Cardiac fibroblast (primary cell): ENCODE results near the gene DNAH3.

Experiments used
- DNase-seq, 2 donors: peaks; one replicate each; pipeline versions ENCODE4 v3.0.0 to v3.0.0-alpha.2; 2010; ENCODE audit warnings: low read depth in 2 of 2
- H3K4me3 ChIP-seq, 2 donors: replicated peaks in 1 of 2; 1 replicate in 1 of 2; 2 replicates in 1 of 2; pipeline ENCODE4 v1.5.1; 2011; ENCODE audit warnings: low read depth in 2 of 2, low read length in 2 of 2, mild to moderate bottlenecking in 2 of 2, moderate library complexity in 1 of 2
- TF ChIP-seq, protein P1 (sequence below): IDR thresholded peaks from one replicate; pipeline ENCODE4 v1.5.1; 2011; ENCODE audit warnings: low read depth, mild to moderate bottlenecking, low read length, inconsistent platforms

Gene DNAH3

DNA sequence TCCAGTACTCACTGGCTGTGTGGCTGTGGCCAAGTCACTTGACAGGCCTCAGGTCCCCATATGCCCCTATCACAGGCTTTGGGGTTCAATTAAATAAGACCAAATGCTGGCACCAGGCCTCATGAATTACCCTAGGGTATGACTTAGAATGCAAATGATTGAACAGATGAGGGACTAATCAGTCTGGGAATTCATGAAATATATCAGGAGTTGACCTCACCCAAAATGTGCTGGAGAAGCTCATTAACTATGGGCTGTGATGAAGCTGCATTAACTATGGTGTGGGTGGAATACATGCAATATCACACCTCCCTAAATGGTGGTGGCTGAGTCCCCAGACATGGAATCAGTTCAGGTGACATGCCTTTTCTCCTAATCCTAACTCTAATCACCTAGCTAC, 72.1 kb downstream of the DNAH3 start:
- no peak for DNase-seq
- TF ChIP-seq, protein P1, sequence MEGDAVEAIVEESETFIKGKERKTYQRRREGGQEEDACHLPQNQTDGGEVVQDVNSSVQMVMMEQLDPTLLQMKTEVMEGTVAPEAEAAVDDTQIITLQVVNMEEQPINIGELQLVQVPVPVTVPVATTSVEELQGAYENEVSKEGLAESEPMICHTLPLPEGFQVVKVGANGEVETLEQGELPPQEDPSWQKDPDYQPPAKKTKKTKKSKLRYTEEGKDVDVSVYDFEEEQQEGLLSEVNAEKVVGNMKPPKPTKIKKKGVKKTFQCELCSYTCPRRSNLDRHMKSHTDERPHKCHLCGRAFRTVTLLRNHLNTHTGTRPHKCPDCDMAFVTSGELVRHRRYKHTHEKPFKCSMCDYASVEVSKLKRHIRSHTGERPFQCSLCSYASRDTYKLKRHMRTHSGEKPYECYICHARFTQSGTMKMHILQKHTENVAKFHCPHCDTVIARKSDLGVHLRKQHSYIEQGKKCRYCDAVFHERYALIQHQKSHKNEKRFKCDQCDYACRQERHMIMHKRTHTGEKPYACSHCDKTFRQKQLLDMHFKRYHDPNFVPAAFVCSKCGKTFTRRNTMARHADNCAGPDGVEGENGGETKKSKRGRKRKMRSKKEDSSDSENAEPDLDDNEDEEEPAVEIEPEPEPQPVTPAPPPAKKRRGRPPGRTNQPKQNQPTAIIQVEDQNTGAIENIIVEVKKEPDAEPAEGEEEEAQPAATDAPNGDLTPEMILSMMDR: no peak

DNA sequence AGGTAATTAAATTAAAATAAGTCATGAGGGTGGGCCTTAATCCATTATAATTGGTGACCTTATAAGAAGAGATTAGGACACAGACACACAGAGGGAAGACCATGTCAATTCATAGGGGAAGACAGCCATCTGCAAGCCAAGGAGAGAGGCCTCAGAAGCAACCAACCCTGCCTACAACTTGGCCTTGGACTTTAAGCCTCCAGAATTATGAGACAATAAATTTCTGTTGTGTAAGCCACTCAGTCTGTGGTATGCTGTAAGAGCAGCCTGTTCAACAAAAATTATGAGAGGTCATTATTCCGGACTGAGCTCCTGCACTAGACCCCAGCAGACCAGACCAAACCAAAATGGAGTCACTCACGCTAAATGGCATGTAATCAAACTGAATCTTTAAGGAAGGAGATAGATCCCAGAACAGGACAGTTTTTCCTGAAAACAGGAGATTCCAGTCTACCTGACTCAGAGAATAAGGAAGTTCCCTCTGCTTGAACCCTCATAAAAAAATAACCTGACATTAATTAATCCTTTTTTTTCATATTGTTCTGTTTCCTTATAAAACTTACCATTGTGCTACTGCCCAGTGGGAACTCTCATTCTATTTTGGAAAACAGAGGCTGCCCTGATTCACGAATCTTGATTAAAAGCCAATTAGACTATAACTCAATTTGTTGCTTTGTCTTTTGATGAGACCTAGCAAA, 74.3 kb downstream of the DNAH3 start:
- no peak for DNase-seq
- TF ChIP-seq, protein P1: no peak

More for the DNA sequence above, 72.1 kb downstream of the DNAH3 start:
- no peak overlapping the region for H3K4me3 ChIP-seq

DNA sequence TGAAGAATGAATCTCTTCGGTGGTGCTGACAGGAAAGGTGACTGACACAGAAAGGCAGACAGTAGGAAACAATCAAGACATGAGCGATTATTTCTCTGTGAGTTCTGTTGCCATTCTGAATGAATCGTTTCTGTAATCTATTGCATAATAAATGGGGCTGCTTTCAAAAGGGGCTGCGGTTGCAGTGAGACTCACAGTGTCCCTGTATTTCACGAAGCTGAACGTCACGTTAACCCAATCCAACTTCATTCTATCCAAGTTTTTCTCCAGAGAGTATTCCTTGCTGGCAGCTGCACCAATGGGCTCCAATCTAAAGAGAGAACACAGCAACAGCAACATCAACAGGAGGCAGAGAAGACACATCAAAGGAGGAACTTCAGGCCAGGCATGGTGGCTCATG, 75.4 kb downstream of the DNAH3 start:
- H3K4me3 ChIP-seq: no peak overlapping the region
- TF ChIP-seq, protein P1: no peak
- DNase-seq: peak in 1 of 2 donors; percentile 33

More for the DNA sequence above, 74.3 kb downstream of the DNAH3 start:
- H3K4me3 ChIP-seq: no peak overlapping the region

DNA sequence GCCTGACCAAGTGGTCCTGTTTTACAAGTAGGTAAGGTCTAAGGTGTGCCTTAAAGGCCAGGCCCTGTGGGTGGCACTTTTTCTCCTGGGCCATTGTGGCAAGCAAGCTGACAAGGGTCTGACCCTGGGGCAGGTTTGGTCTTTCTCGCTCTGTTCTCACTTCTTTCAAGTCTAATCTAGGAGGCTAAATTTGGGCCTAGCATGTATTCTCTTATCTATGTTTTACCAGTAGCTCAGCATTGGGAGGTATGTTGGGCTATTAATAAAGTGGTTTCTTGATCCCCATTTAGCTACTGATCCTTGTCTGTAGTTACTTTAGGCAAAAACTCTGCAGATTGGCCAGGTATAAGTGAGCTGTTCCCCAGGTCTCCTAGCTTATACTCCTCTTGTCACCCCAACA, 77.7 kb downstream of the DNAH3 start:
- TF ChIP-seq, protein P1: no peak
- no peak for DNase-seq
- no peak overlapping the region for H3K4me3 ChIP-seq

DNA sequence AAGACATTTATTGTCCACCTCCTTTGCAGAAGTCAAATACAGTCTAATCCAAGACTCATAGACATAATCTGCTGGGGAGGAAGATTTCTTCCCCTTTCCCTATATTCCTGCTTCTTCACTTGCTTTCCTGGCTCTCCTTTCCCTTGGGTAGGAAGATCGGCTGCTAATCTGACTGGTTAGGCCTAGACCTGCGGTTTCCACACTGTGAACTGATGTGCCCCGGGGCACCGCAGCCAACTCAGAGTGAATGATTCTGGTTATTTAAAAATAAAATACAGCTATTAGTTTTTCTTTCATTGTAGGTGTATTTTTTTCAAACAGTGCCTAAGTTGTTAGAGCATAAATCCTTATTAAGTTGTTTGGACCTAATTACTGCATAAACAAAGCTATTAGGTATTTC, 78.9 kb downstream of the DNAH3 start:
- TF ChIP-seq, protein P1: no peak
- H3K4me3 ChIP-seq: no peak overlapping the region
- DNase-seq: no peak

DNA sequence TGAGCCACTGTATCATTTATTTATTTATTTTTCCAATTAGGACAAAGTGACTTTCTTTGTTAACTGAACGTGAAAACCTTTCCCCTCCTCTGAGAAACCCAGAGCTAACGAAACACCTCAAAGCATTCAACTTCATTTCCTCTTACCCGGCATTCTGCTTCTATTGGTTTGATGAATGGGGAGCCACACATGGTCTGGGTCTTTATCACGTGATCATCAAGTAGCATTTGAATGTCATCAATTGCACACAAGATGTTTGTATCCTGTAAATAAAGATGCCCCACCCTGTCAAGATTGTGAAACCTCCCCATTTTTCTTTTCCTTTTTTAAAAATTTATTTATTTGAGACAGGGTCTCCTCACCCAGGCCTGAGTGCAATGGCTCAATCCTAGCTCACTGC, 80.1 kb downstream of the DNAH3 start:
- TF ChIP-seq, protein P1: no peak
- no peak for DNase-seq

DNA sequence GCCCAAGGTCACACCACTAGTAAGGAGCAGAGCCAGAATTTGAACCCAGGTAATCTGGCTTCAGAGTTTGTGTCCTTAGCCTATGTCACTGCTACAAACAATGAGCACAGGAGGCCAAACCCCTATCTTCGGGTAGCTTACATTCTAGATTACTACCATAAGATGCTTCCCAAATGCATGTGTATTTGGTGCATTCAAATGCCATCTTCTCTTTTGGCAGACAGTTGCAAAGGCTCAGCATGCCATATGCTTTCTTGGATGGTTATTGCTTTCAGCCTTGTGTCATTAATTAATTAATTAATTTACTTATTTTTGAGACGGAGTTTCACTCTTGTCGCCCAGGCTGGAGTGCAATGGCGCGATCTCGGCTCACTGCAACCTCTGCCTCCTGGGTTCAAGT, 80.7 kb downstream of the DNAH3 start:
- H3K4me3 ChIP-seq: no peak overlapping the region
- TF ChIP-seq, protein P1: no peak
- no peak for DNase-seq

More for the DNA sequence above, 80.1 kb downstream of the DNAH3 start:
- H3K4me3 ChIP-seq: no peak overlapping the region
